HepG2 (cell line): ENCODE measurements around the gene CCDC88B. TPM values are rescaled to one million over a fixed set of nuclear protein-coding genes. Genes with fewer than 3 reads are reported as not detected.

ENCODE experiments used
- AGO1 ChIP-seq: fragments of 200-400 bp; formaldehyde crosslinking; IDR thresholded peaks from 2 replicates; pipeline ENCODE4 v1.6.1; 2017; ENCODE audit warnings: mild to moderate bottlenecking, low read depth, low read length, moderate library complexity; ENCODE audit not compliant: poor library complexity, severe bottlenecking
- ATF1 ChIP-seq: IDR thresholded peaks from 2 replicates; pipeline ENCODE4 v1.6.1; 2016; ENCODE audit warnings: mild to moderate bottlenecking, control low read depth
- HCFC1 ChIP-seq: fragments of 150-350 bp; IDR thresholded peaks from 2 replicates; pipeline ENCODE4 v1.6.1; 2014; ENCODE audit warnings: low read depth, low read length
- NKX3-1 ChIP-seq: sonication (generic); formaldehyde crosslinking; IDR thresholded peaks from 2 replicates; pipeline ENCODE4 v1.5.0; 2020; ENCODE audit warnings: missing genetic modification reagents
- NONO ChIP-seq, 2 experiments: fragments of 450-650 bp in 1 of 2; sonication (generic) in 1 of 2; formaldehyde crosslinking in 1 of 2; IDR thresholded peaks in 1 of 2; conservative IDR thresholded peaks in 1 of 2; 2 replicates each; pipeline versions ENCODE4 v1.6.1 to v1.8.0; 2017 to 2022; ENCODE audit warnings: mild to moderate bottlenecking in 1 of 2, missing genetic modification reagents in 1 of 2, moderate library complexity in 1 of 2
- RXRA ChIP-seq: sonication (generic); formaldehyde crosslinking; IDR thresholded peaks from 2 replicates; pipeline ENCODE4 v1.5.1; 2020; ENCODE audit warnings: missing genetic modification reagents
- SALL1 ChIP-seq: sonication (generic); formaldehyde crosslinking; IDR thresholded peaks from 2 replicates; pipeline ENCODE4 v1.8.0; 2022; ENCODE audit warnings: mild to moderate bottlenecking, missing genetic modification reagents
- SOX13 ChIP-seq, 3 experiments: fragments of 450-650 bp in 1 of 3; sonication (generic) in 1 of 3; formaldehyde crosslinking in 1 of 3; IDR thresholded peaks in 2 of 3; conservative IDR thresholded peaks in 1 of 3; 2 replicates each; pipeline versions ENCODE4 v1.5.0 to v1.6.1; 2016 to 2020; ENCODE audit warnings: antibody characterized with exemption in 1 of 3, mild to moderate bottlenecking in 1 of 3, missing compliant biosample characterization in 1 of 3, missing genetic modification reagents in 1 of 3, moderate library complexity in 1 of 3
- ZNF136 ChIP-seq: sonication (generic); formaldehyde crosslinking; IDR thresholded peaks from 2 replicates; pipeline ENCODE4 v1.8.1; 2022; ENCODE audit warnings: low read depth, mild to moderate bottlenecking, moderate library complexity, missing genetic modification reagents
- ZNF3 ChIP-seq: IDR thresholded peaks from 2 replicates; pipeline ENCODE4 v1.7.0; 2017; ENCODE audit warnings: inconsistent platforms
- ZNF337 ChIP-seq: sonication (generic); formaldehyde crosslinking; IDR thresholded peaks from 2 replicates; pipeline ENCODE4 v1.5.1; 2020; ENCODE audit warnings: missing genetic modification reagents, low read depth, mild to moderate bottlenecking, borderline replicate concordance
- ZNF570 ChIP-seq: sonication (generic); formaldehyde crosslinking; IDR thresholded peaks from 2 replicates; pipeline ENCODE4 v1.4.0; 2020; ENCODE audit warnings: mild to moderate bottlenecking, missing genetic modification reagents, borderline replicate concordance
- polyA plus RNA-seq, 8 experiments: library from polyadenylated mRNA; depleted of rRNA in 3 of 8; stranded (reverse) in 7 of 8; unstranded in 1 of 8; fragments of >200 nt; fragmentation: Illumina TruSeq in 4 of 8; extraction: Trizol in 4 of 8; gene quantifications; 2 replicates each; pipeline versions ENCODE4 v1.2.1 to v1.2.3, GENCODE V29; 2011 to 2016; ENCODE audit warnings: low read depth in 4 of 8, missing spikeins in 1 of 8, mixed read lengths in 1 of 8; ENCODE audit not compliant: insufficient read depth in 1 of 8
- total RNA-seq, 5 experiments: library from RNA; depleted of rRNA; stranded (reverse); fragments of >200 nt; fragmentation: Illumina TruSeq; extraction: Trizol; gene quantifications; 2 replicates each; pipeline ENCODE4 v1.2.3, GENCODE V29; 2016; ENCODE audit warnings: low read depth in 1 of 5
- TF ChIP-seq, protein P1 (sequence below): sonication (generic); formaldehyde crosslinking; IDR thresholded peaks from 2 replicates; pipeline ENCODE4; 2020; ENCODE audit warnings: missing genetic modification reagents, mild to moderate bottlenecking, borderline replicate concordance
- TF ChIP-seq, protein P2 (sequence below): sonication (generic); formaldehyde crosslinking; IDR thresholded peaks from 2 replicates; pipeline ENCODE4 v1.4.0; 2020; ENCODE audit warnings: missing genetic modification reagents, mild to moderate bottlenecking, borderline replicate concordance
- TF ChIP-seq, protein P3 (sequence below): sonication (generic); formaldehyde crosslinking; IDR thresholded peaks from 2 replicates; pipeline ENCODE4 v1.4.0; 2020; ENCODE audit warnings: missing genetic modification reagents, borderline replicate concordance

The CCDC88B gene
- total and polyA plus RNA-seq, 2 of the 13 experiments (the other 11 are each of a cell fraction or from before 2014, with no cell fraction given), result 3.6 to 4.8 TPM

DNA sequence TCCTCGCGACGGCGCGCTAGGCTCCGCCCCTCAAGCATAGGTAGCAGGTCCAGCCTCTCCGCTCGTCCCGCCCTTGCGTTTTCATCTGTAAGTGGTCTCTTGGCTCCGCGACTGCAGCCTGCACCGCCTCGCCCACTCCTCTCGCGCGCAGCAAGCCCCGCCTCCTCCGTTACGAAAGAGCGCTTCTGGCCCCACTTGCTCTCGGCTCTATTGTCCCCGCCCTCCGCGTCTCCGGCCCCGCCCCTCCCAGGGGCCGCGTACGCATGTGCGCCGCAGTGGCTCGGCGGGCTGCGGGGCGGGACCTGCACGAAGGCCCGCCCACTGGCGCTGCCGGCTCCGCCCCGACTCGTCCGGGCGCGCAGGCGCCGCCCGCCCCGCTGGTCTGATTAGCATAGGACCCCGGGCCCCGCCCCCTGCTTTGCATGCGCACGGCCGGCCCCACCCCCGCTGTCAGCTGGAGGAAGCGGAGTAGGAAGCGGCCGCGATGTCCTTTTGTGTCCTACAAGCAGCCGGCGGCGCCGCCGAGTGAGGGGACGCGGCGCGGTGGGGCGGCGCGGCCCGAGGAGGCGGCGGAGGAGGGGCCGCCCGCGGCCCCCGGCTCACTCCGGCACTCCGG is 34.8 kb upstream of the CCDC88B start, which contains the start of gene ESRRA (continued):
- TF ChIP-seq, protein P1, sequence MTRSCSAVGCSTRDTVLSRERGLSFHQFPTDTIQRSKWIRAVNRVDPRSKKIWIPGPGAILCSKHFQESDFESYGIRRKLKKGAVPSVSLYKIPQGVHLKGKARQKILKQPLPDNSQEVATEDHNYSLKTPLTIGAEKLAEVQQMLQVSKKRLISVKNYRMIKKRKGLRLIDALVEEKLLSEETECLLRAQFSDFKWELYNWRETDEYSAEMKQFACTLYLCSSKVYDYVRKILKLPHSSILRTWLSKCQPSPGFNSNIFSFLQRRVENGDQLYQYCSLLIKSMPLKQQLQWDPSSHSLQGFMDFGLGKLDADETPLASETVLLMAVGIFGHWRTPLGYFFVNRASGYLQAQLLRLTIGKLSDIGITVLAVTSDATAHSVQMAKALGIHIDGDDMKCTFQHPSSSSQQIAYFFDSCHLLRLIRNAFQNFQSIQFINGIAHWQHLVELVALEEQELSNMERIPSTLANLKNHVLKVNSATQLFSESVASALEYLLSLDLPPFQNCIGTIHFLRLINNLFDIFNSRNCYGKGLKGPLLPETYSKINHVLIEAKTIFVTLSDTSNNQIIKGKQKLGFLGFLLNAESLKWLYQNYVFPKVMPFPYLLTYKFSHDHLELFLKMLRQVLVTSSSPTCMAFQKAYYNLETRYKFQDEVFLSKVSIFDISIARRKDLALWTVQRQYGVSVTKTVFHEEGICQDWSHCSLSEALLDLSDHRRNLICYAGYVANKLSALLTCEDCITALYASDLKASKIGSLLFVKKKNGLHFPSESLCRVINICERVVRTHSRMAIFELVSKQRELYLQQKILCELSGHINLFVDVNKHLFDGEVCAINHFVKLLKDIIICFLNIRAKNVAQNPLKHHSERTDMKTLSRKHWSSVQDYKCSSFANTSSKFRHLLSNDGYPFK (CRISPR knock-in tag), result no peak
- TF ChIP-seq SALL1 (CRISPR knock-in tag) (no peak), NKX3-1 (CRISPR knock-in tag) (no peak), SOX13 (IDR thresholded peaks at IDR 0.05) (no peak), SOX13 (CRISPR knock-in tag; conservative IDR thresholded peaks at IDR 0.05 in 1 of 2, IDR thresholded peaks at IDR 0.05 in 1 of 2) (0 out of 4 replicates have a peak, but pooled peaks of 1 of the 2 experiments have one; percentile 10), AGO1 (no peak), ZNF570 (CRISPR knock-in tag) (no peak), ZNF3 (CRISPR knock-in tag) (no peak), ZNF337 (no peak), HCFC1 (peak; percentile 11; the same call in 1 of the 2 replicates), NONO (IDR thresholded peaks at IDR 0.05) (no peak), NONO (CRISPR knock-in tag; conservative IDR thresholded peaks at IDR 0.05) (0 out of 2 replicates have a peak, but pooled peaks have one; percentile 28), ZNF136 (CRISPR knock-in tag) (no peak), ATF1 (CRISPR knock-in tag) (no peak), RXRA (CRISPR knock-in tag) (peak; percentile 65; the same call in 1 of the 2 replicates)
- TF ChIP-seq, protein P2, sequence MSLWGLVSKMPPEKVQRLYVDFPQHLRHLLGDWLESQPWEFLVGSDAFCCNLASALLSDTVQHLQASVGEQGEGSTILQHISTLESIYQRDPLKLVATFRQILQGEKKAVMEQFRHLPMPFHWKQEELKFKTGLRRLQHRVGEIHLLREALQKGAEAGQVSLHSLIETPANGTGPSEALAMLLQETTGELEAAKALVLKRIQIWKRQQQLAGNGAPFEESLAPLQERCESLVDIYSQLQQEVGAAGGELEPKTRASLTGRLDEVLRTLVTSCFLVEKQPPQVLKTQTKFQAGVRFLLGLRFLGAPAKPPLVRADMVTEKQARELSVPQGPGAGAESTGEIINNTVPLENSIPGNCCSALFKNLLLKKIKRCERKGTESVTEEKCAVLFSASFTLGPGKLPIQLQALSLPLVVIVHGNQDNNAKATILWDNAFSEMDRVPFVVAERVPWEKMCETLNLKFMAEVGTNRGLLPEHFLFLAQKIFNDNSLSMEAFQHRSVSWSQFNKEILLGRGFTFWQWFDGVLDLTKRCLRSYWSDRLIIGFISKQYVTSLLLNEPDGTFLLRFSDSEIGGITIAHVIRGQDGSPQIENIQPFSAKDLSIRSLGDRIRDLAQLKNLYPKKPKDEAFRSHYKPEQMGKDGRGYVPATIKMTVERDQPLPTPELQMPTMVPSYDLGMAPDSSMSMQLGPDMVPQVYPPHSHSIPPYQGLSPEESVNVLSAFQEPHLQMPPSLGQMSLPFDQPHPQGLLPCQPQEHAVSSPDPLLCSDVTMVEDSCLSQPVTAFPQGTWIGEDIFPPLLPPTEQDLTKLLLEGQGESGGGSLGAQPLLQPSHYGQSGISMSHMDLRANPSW (CRISPR knock-in tag), result no peak
- TF ChIP-seq, protein P3, sequence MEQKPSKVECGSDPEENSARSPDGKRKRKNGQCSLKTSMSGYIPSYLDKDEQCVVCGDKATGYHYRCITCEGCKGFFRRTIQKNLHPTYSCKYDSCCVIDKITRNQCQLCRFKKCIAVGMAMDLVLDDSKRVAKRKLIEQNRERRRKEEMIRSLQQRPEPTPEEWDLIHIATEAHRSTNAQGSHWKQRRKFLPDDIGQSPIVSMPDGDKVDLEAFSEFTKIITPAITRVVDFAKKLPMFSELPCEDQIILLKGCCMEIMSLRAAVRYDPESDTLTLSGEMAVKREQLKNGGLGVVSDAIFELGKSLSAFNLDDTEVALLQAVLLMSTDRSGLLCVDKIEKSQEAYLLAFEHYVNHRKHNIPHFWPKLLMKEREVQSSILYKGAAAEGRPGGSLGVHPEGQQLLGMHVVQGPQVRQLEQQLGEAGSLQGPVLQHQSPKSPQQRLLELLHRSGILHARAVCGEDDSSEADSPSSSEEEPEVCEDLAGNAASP (CRISPR knock-in tag), result peak; percentile 22; the same call in 1 of the 2 replicates
- TF ChIP-seq, all 625 proteins: peak for 61
